ENCODE results near the gene MARCHF10. TPM values are rescaled to one million over a fixed set of nuclear protein-coding genes. Genes with fewer than 3 reads are reported as not detected.

The MARCHF10 gene
- total RNA-seq, 3 donors from 2014 or later: 0.35 TPM; not detected in 2

- intact Hi-C loops (cut with DNase I, micrococcal nuclease): no loop called here
- ATAC-seq (peak; percentile 81), DNase-seq (peak in 2 of 3 donors; percentile 36 to 67)
- Histone ChIP-seq H3K4me1 (ENCODE audit: low read depth) (no peaks in the 10 kb centered on the region), H3K36me3 (ENCODE audit: low read depth) (no peaks in the 10 kb centered on the region), H3K9me3 (no peaks in the 10 kb centered on the region), H3K4me3 (no peak overlapping the region)
- TF ChIP-seq, protein P1, sequence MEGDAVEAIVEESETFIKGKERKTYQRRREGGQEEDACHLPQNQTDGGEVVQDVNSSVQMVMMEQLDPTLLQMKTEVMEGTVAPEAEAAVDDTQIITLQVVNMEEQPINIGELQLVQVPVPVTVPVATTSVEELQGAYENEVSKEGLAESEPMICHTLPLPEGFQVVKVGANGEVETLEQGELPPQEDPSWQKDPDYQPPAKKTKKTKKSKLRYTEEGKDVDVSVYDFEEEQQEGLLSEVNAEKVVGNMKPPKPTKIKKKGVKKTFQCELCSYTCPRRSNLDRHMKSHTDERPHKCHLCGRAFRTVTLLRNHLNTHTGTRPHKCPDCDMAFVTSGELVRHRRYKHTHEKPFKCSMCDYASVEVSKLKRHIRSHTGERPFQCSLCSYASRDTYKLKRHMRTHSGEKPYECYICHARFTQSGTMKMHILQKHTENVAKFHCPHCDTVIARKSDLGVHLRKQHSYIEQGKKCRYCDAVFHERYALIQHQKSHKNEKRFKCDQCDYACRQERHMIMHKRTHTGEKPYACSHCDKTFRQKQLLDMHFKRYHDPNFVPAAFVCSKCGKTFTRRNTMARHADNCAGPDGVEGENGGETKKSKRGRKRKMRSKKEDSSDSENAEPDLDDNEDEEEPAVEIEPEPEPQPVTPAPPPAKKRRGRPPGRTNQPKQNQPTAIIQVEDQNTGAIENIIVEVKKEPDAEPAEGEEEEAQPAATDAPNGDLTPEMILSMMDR (IDR thresholded peaks at IDR 0.05): no peak
Observed at GRCh38 chr17:62680541-62681052, 127.5 kb downstream of the MARCHF10 start.

DNA sequence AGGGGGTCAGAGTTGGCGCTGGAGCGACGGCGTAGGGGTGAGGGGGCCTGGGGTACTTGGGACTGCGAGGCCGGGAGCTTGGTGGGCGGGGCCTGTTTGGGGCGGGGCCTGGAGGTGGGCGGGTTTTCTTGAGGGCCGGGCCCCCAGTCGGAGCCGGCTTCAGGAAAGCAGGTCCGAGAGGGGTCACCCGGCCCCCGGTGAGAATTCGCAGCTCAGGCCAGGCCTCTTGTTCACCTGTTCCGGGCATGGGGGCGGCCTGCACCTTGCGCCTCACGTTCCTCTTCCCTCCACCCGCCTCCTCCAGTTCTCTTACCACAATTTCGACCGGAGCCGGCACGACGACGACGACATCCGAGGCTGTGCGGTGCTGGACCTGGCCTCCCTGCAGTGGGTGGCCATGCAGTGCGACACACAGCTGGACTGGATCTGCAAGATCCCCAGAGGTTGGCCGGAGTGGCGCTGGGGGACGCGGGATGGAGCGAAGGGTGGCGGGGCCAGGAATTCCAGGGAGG is 128.2 kb downstream of the MARCHF10 start:
- Histone ChIP-seq H3K9me3 (no peaks in the 10 kb centered on the region), H3K4me1 (ENCODE audit: low read depth) (no peaks in the 10 kb centered on the region), H3K36me3 (ENCODE audit: low read depth) (no peaks in the 10 kb centered on the region), H3K4me3 (no peak overlapping the region)
- TF ChIP-seq, protein P1 (IDR thresholded peaks at IDR 0.05): no peak
- no peak for DNase-seq
- no peak for ATAC-seq
- intact Hi-C loops (cut with DNase I, micrococcal nuclease): no loop called here

DNA sequence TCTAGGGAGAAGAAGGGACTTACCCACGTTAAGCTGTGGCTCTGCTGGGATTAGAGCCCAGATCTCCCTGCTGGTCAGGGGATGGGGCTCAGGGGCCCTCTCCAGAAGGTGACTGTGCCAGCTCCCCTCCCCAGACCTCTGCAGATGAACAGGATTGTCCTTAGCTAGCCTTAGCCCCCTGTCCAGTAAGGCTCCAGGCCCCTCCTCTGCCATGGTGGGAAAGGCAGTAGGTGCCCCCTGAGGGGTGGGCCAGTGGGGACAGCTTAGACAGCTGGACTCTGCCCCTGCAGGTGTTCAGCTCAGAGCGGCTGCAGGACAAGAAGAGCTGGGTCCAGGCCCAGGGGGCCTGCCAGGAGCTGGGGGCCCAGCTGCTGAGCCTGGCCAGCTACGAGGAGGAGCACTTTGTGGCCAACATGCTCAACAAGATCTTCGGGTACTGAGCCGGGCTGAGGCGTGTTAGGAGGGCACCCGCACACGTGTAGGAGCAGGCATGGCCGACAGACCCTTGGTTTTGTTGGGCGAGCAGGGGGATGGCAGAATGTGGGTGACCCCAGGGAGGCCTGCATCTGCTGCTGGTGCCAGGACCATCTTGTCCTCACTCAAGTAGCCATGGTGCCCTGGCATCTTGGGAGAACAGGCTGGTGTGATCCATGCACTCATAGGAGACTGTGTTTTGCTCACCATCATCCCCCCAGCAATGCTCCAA is 129.7 kb downstream of the MARCHF10 start:
- DNase-seq: no peak

DNA sequence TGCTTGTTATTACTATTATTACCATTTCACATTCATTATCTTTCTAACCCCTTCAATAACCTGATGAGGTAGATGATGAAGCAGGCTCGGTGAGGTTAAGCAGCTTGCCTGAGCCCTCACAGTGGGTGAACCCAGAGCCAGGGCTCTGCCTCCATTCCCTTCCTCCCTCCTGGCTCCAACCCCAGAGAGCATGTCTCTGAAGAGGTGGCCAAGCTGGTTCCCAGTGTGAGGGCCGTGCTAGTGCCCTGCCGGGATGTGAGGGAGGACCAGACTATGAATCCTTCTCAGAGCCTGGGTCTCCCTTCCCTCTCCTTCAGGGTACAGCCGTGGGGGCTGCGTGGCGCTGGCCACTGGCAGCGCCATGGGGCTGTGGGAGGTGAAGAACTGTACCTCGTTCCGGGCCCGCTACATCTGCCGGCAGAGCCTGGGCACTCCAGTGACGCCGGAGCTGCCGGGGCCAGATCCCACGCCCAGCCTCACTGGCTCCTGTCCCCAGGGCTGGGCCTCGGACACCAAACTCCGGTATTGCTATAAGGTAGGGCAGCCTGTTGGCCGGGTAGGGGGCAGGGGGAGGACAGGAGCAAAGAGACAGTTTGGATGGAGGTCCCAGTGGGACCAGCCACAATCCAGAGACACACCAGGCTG is 131.0 kb downstream of the MARCHF10 start:
- Histone ChIP-seq H3K36me3 (ENCODE audit: low read depth) (no peaks in the 10 kb centered on the region), H3K9me3 (no peaks in the 10 kb centered on the region), H3K4me1 (ENCODE audit: low read depth) (no peaks in the 10 kb centered on the region), H3K4me3 (no peak overlapping the region)
- intact Hi-C loops (cut with DNase I, micrococcal nuclease): no loop called here
- TF ChIP-seq, protein P1 (IDR thresholded peaks at IDR 0.05): no peak
- no peak for ATAC-seq
- DNase-seq: no peak

More for the DNA sequence above, 129.7 kb downstream of the MARCHF10 start:
- TF ChIP-seq, protein P1 (IDR thresholded peaks at IDR 0.05): no peak
- intact Hi-C loops (cut with DNase I, micrococcal nuclease): no loop called here
- Histone ChIP-seq H3K9me3 (no peaks in the 10 kb centered on the region), H3K4me1 (ENCODE audit: low read depth) (no peaks in the 10 kb centered on the region), H3K36me3 (ENCODE audit: low read depth) (no peaks in the 10 kb centered on the region), H3K4me3 (no peak overlapping the region)
- ATAC-seq: no peak

GRCh38 chr17:62676231-62676943 is 131.7 kb downstream of the MARCHF10 start:
- H3K9me3 ChIP-seq: no peaks in the 10 kb centered on the region
- ATAC-seq: no peak
- TF ChIP-seq, protein P1 (IDR thresholded peaks at IDR 0.05): no peak
- intact Hi-C loops (cut with DNase I, micrococcal nuclease): no loop called here
- no peaks in the 10 kb centered on the region for H3K4me1 ChIP-seq (ENCODE audit: low read depth)
- no peak overlapping the region for H3K4me3 ChIP-seq
- no peaks in the 10 kb centered on the region for H3K36me3 ChIP-seq (ENCODE audit: low read depth)
- DNase-seq: no peak
